Activated CD8-positive, alpha-beta T cell treated with anti-CD3 and anti-CD28 coated beads for 36 hours (primary cell): ENCODE data around the gene MAP2. TPM values are rescaled to one million over a fixed set of nuclear protein-coding genes. Genes with fewer than 3 reads are reported as not detected.

Experiments used
- ATAC-seq: fragments of 200-7000 bp; cut with Tn5 transposase; one replicate; pipeline ENCODE4 v1.10.0; 2021; ENCODE audit warnings: mild to moderate bottlenecking, moderate library complexity
- CTCF ChIA-PET: fragments of 350-600 bp; sonication (Branson Sonifier 250); formaldehyde crosslinking; loops from one replicate; lab custom pipeline; 2021; ENCODE audit warnings: antibody characterized with exemption; lab: Charles Lee
- POLR2A ChIA-PET: fragments of 350-600 bp; sonication (Branson Sonifier 250); formaldehyde crosslinking; loops from one replicate; lab custom pipeline; 2021; ENCODE audit warnings: antibody characterized with exemption; lab: Charles Lee
- DNase-seq: peaks from one replicate; pipeline ENCODE4 v3.0.0-alpha.2; 2020
- H3K27ac Mint-ChIP-seq: one replicate; pipeline ENCODE4 v1.8.0; 2021; ENCODE audit warnings: mild to moderate bottlenecking, mixed read lengths
- H3K27me3 Mint-ChIP-seq: one replicate; pipeline ENCODE4 v1.8.0; 2021; ENCODE audit warnings: mixed read lengths
- H3K36me3 Mint-ChIP-seq: one replicate; pipeline ENCODE4 v1.8.0; 2021; ENCODE audit warnings: low read depth, mixed read lengths
- H3K4me1 Mint-ChIP-seq: one replicate; pipeline ENCODE4 v1.8.0; 2021; ENCODE audit warnings: low read depth, mixed read lengths
- H3K4me3 Mint-ChIP-seq: one replicate; pipeline ENCODE4 v1.8.0; 2021; ENCODE audit warnings: mild to moderate bottlenecking, moderate library complexity, mixed read lengths
- H3K9me3 Mint-ChIP-seq: one replicate; pipeline ENCODE4 v1.8.0; 2021; ENCODE audit warnings: mixed read lengths
- intact Hi-C: fragments of 100-400 bp; cut with micrococcal nuclease; formaldehyde crosslinking; loops from one replicate; pipeline ENCODE4 v1.10.0; 2022
- total RNA-seq, 2 experiments: library from RNA; stranded (reverse); gene quantifications; one replicate each; pipeline ENCODE4 v1.2.3, GENCODE V29; 2021
- TF ChIP-seq, protein P1 (sequence below): fragments of 200-600 bp; IDR thresholded peaks from one replicate; pipeline ENCODE4 v1.8.0; 2022; ENCODE audit warnings: antibody characterized with exemption, mild to moderate bottlenecking

MAP2 gene
- total RNA-seq, 2 experiments from 2014 or later: not detected

DNA sequence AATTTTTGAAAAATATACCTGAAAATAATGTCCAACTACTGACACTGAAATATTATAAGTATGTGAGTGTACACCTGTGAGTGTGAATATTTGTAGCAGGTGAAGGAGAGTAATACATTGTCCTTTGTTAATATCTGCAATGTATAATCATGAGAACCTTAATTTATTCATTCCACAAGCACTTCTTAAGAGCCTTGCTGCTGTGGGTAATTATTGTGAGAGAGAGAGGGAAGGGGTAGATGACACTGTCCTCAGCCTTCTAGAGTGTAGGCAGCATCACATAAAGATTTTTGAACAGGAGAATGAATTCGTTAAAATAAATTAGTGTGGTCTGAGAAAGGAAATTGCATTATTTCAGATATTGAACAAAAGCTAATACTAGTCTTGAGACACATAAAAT lies 157.2 kb downstream of the MAP2 start:
- no peaks in the 10 kb centered on the region for H3K36me3 Mint-ChIP-seq
- CTCF ChIA-PET: no interaction called here
- H3K27me3 Mint-ChIP-seq: no peaks in the 10 kb centered on the region
- DNase-seq: no peak
- no peak overlapping the region for H3K27ac Mint-ChIP-seq
- TF ChIP-seq, protein P1, sequence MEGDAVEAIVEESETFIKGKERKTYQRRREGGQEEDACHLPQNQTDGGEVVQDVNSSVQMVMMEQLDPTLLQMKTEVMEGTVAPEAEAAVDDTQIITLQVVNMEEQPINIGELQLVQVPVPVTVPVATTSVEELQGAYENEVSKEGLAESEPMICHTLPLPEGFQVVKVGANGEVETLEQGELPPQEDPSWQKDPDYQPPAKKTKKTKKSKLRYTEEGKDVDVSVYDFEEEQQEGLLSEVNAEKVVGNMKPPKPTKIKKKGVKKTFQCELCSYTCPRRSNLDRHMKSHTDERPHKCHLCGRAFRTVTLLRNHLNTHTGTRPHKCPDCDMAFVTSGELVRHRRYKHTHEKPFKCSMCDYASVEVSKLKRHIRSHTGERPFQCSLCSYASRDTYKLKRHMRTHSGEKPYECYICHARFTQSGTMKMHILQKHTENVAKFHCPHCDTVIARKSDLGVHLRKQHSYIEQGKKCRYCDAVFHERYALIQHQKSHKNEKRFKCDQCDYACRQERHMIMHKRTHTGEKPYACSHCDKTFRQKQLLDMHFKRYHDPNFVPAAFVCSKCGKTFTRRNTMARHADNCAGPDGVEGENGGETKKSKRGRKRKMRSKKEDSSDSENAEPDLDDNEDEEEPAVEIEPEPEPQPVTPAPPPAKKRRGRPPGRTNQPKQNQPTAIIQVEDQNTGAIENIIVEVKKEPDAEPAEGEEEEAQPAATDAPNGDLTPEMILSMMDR: no peak
- ATAC-seq: no peak
- H3K4me3 Mint-ChIP-seq: no peak overlapping the region
- H3K4me1 Mint-ChIP-seq: no peaks in the 10 kb centered on the region
- no peaks in the 10 kb centered on the region for H3K9me3 Mint-ChIP-seq
- intact Hi-C loops: no loop called here
- POLR2A ChIA-PET: no interaction called here

DNA sequence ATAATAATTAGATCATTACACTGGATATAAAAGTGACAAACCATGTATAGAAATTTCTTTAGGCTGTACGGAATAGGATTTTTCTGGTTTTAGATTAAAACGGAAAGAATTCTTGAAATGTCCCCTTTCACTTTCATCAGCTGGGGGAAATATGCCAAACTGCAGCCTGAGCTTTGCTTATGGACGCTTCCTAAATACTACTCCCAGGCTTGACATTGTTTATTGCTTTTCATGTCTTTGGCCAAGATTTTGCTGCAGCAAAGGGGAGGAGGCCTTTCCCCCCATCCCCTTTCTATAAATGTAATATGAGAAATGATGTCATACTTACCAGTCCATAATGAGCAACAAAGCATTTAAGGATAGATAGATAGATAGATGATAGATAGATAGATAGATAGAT lies 158.4 kb downstream of the MAP2 start:
- TF ChIP-seq, protein P1: no peak
- no peaks in the 10 kb centered on the region for H3K4me1 Mint-ChIP-seq
- no peak overlapping the region for H3K27ac Mint-ChIP-seq
- POLR2A ChIA-PET: no interaction called here
- ATAC-seq (no peak), DNase-seq (no peak)
- CTCF ChIA-PET: no interaction called here
- H3K9me3 Mint-ChIP-seq: no peaks in the 10 kb centered on the region
- H3K27me3 Mint-ChIP-seq: no peaks in the 10 kb centered on the region
- H3K36me3 Mint-ChIP-seq: no peaks in the 10 kb centered on the region
- H3K4me3 Mint-ChIP-seq: no peak overlapping the region
- intact Hi-C loops: no loop called here

- no peak for ATAC-seq
- H3K27me3 Mint-ChIP-seq: no peaks in the 10 kb centered on the region
- no peaks in the 10 kb centered on the region for H3K36me3 Mint-ChIP-seq
- intact Hi-C loops: no loop called here
- TF ChIP-seq, protein P1: no peak
- H3K27ac Mint-ChIP-seq: no peak overlapping the region
- no peaks in the 10 kb centered on the region for H3K4me1 Mint-ChIP-seq
- no peak overlapping the region for H3K4me3 Mint-ChIP-seq
- ChIA-PET POLR2A (no interaction called here), CTCF (no interaction called here)
- no peaks in the 10 kb centered on the region for H3K9me3 Mint-ChIP-seq
- no peak for DNase-seq
Measured at GRCh38 chr2:209584472-209584871, 160.6 kb downstream of the MAP2 start.

DNA sequence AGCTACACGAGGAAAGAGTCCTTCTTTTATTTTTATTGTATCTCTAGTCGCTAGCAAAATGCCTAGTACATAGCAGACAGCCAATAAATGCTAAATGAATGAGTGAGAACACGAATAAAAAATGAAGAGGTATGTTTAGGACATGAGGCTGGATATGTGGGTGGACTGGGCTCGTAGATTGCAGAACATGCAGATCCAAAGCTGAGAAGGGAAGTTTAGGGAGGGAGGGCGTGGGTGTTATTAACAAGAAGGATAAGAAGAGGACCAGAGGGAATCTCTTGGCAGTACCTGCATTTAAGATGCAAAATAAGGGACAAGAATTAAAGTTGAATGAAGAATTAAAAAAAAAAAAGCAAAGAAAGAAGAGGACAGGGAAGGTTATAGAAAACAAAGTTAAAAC lies 161.1 kb downstream of the MAP2 start:
- Mint-ChIP-seq H3K4me3 (no peak overlapping the region), H3K9me3 (no peaks in the 10 kb centered on the region), H3K4me1 (no peaks in the 10 kb centered on the region), H3K36me3 (no peaks in the 10 kb centered on the region), H3K27ac (no peak overlapping the region), H3K27me3 (no peaks in the 10 kb centered on the region)
- intact Hi-C loops: no loop called here
- DNase-seq: no peak
- POLR2A ChIA-PET: no interaction called here
- TF ChIP-seq, protein P1: no peak
- ATAC-seq: no peak
- CTCF ChIA-PET: no interaction called here

DNA sequence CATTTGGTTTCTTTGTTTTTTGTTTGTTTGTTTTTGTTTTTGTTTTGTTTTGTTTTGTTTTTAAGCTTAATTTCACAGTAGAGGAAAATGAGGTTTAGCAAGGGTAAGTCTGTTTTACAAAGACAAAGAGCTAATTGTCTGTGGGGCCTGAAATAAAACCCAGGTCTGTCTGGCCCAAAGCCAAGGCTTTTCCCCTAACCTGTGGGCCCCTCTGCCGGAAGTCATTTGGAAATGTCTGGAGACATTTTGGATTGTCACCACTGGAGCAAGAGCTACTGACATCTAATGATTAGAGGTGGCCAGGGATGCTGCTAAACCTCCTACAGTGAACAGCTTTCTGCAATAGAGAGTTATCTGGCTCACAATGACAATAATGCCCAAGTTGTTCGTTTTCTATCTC lies 167.2 kb downstream of the MAP2 start:
- CTCF ChIA-PET: no interaction called here
- Mint-ChIP-seq H3K27ac (no peak overlapping the region), H3K36me3 (no peaks in the 10 kb centered on the region), H3K9me3 (peaks cover 4% of the 10 kb centered on the region), H3K4me1 (no peaks in the 10 kb centered on the region), H3K27me3 (no peaks in the 10 kb centered on the region), H3K4me3 (no peak overlapping the region)
- POLR2A ChIA-PET: no interaction called here
- intact Hi-C loops: no loop called here
- ATAC-seq (no peak), DNase-seq (no peak)
- TF ChIP-seq, protein P1: no peak
